GM23248 (cell line): Measurements from ENCODE around the gene KCNQ1OT1. TPM values are rescaled to one million over a fixed set of nuclear protein-coding genes. Genes with fewer than 3 reads are reported as not detected.

ENCODE experiments used
- DNase-seq: peaks from one replicate; pipeline ENCODE4 v3.0.0-alpha.2; 2015
- H2AFZ ChIP-seq: fragments of 200-600 bp; sonication (generic); 2 replicates; pipeline ENCODE4 v1.6.1; 2016; ENCODE audit warnings: antibody characterized with exemption
- H3F3A ChIP-seq: fragments of 200-600 bp; sonication (generic); 2 replicates; pipeline ENCODE4 v1.6.1; 2016; ENCODE audit warnings: mild to moderate bottlenecking, antibody characterized with exemption, mixed run types; ENCODE audit not compliant: insufficient read depth
- H3K27ac ChIP-seq: fragments of 200-600 bp; sonication (generic); 2 replicates; pipeline ENCODE4 v1.5.1; 2016; ENCODE audit warnings: mild to moderate bottlenecking
- H3K27me3 ChIP-seq: fragments of 200-600 bp; sonication (generic); replicated peaks from 2 replicates; pipeline ENCODE4 v1.6.1; 2016; ENCODE audit warnings: mild to moderate bottlenecking; ENCODE audit not compliant: insufficient read depth
- H3K36me3 ChIP-seq: fragments of 200-600 bp; sonication (generic); 2 replicates; pipeline ENCODE4 v1.6.1; 2016; ENCODE audit warnings: low read depth, mild to moderate bottlenecking
- H3K4me1 ChIP-seq: fragments of 200-600 bp; sonication (generic); 2 replicates; pipeline ENCODE4 v1.6.1; 2016; ENCODE audit warnings: mild to moderate bottlenecking; ENCODE audit not compliant: insufficient read depth
- H3K4me2 ChIP-seq: fragments of 200-600 bp; sonication (generic); one replicate; pipeline ENCODE4 v1.6.1; 2016; ENCODE audit warnings: mild to moderate bottlenecking; ENCODE audit not compliant: unreplicated experiment
- H3K4me3 ChIP-seq: fragments of 200-600 bp; sonication (generic); 2 replicates; pipeline ENCODE4 v1.5.1; 2016; ENCODE audit warnings: mild to moderate bottlenecking
- H3K79me2 ChIP-seq: fragments of 200-600 bp; sonication (generic); 2 replicates; pipeline ENCODE4 v1.6.1; 2016; ENCODE audit warnings: mild to moderate bottlenecking; ENCODE audit not compliant: insufficient read depth
- H3K9ac ChIP-seq: fragments of 200-600 bp; sonication (generic); 2 replicates; pipeline ENCODE4 v1.6.1; 2016; ENCODE audit warnings: mild to moderate bottlenecking
- H3K9me2 ChIP-seq: fragments of 200-600 bp; sonication (generic); 2 replicates; pipeline ENCODE4 v1.6.1; 2016; ENCODE audit warnings: mixed run types, mild to moderate bottlenecking, moderate library complexity; ENCODE audit not compliant: insufficient read depth
- H3K9me3 ChIP-seq: fragments of 200-600 bp; sonication (generic); one replicate; pipeline ENCODE4 v1.6.1; 2017; ENCODE audit warnings: low read depth
- H4K20me1 ChIP-seq: fragments of 200-600 bp; sonication (generic); 2 replicates; pipeline ENCODE4 v1.6.0; 2016; ENCODE audit not compliant: insufficient read depth
- EZH2 ChIP-seq: fragments of 200-600 bp; sonication (generic); IDR thresholded peaks from 2 replicates; pipeline ENCODE4 v1.6.1; 2018; ENCODE audit warnings: antibody characterized with exemption, mild to moderate bottlenecking; ENCODE audit not compliant: insufficient read depth, poor library complexity, severe bottlenecking
- EZH2phosphoT487 ChIP-seq: fragments of 200-600 bp; sonication (generic); IDR thresholded peaks from 2 replicates; pipeline ENCODE4 v1.6.1; 2018; ENCODE audit warnings: antibody characterized with exemption, moderate library complexity, mild to moderate bottlenecking, low read depth; ENCODE audit not compliant: insufficient read depth
- WGBS, 2 experiments: methylation state at CpG; one replicate each; pipeline ENCODE4 v1.1.6; 2015 to 2017; ENCODE audit warnings: low lambda C conversion rate in 2 of 2, low coverage in 1 of 2; ENCODE audit errors: missing lambda C conversion rate in 2 of 2; 5-methylcytosine and 5-hydroxymethylcytosine counted together
- in situ Hi-C: fragments of 300-500 bp; cut with MboI; formaldehyde crosslinking; loops from 2 replicates; pipeline ENCODE4 v1.15.0; 2020
- polyA plus RNA-seq: library from polyadenylated mRNA; unstranded; fragments of >200 nt; fragmentation: Nextera tagmentation; extraction: Ambion mirVana; gene quantifications from 2 replicates; pipeline ENCODE4 v1.2.1, GENCODE V29; 2016
- total RNA-seq: library from RNA; depleted of rRNA; stranded (reverse); fragments of >200 nt; shearing (Covaris generic); gene quantifications from 2 replicates; pipeline ENCODE4 v1.2.3, GENCODE V29; 2014

Gene KCNQ1OT1
- total and polyA plus RNA-seq, 2 experiments from 2014 or later: 0.49 to 0.86 TPM

DNA sequence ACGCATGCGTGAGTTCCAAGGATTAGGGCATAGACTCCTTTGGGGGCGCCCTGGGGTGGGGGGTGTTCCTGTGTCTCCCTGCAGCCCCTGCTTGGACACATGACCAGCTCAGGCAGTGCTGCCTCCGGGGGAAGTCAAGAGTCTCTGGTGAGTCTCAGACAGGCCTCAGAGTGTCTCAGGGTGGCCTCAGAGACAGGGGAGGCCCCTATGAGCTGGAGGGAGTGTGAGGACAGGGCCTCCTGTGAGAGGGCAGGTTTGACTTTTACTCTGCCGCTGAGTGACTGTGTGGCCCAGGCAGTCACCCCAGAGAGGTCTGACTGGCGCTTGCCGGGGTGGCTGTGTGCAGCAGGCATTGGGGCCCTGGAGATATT is 41.2 kb upstream of the KCNQ1OT1 start:
- peaks cover 4% of the 10 kb centered on the region; the same call in 1 of the 2 replicates for H3K27me3 ChIP-seq
- in situ Hi-C loops: no loop called here
- H3K9ac ChIP-seq: no peak overlapping the region
- H3K4me3 ChIP-seq: no peak overlapping the region
- H3K27ac ChIP-seq: no peak overlapping the region
- WGBS, 2 experiments: 86 to 90% methylated on average over 6 to 7 of the region's 7 CpGs
- H2AFZ ChIP-seq: no peak overlapping the region
- DNase-seq: no peak
- H3K9me2 ChIP-seq: no peaks in the 10 kb centered on the region
- no peaks in the 10 kb centered on the region for H3F3A ChIP-seq
- no peaks in the 10 kb centered on the region for H4K20me1 ChIP-seq
- H3K79me2 ChIP-seq: no peaks in the 10 kb centered on the region
- H3K9me3 ChIP-seq: no peaks in the 10 kb centered on the region
- no peaks in the 10 kb centered on the region for H3K36me3 ChIP-seq
- no peak overlapping the region for H3K4me2 ChIP-seq
- TF ChIP-seq EZH2: no peak
- TF ChIP-seq EZH2phosphoT487: no peak
- H3K4me1 ChIP-seq: peaks cover 11% of the 10 kb centered on the region

DNA sequence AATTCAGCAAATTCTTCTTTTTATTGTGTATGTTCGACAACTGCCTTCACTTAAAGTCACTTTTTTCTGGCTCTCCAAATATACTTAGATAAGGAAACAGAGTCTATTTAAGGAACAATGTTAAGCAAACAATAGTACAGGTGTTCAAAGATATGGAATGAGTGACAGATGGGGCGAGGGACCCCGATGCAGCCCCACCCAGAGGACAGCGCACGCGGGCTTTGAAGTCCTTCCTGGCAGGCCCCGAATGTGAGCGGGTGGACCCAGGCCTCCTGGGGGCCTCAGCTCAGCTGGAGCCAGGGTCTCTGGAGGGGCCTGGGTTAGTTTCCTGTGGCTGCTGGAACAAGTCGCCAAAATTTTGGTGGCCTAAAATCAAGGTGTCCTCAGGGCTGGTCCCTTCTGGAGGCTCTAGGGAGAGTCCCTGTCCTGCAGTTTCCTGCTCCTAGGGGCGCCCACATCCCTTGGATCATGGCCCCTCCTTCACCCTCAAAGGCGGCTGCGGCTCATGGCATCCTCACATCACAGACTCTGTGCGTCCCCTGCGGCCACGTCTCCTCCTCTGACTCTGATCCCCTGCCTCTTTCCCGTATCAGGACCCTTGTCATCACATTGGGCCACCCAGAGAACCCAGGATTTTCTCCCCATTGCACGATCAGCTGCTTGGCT is 40.6 kb upstream of the KCNQ1OT1 start:
- 74 to 78% methylated on average over 17 of the region's 17 CpGs for WGBS, 2 experiments
- Histone ChIP-seq H3K27ac (no peak overlapping the region), H2AFZ (no peak overlapping the region), H3K4me3 (no peak overlapping the region), H3K9me2 (no peaks in the 10 kb centered on the region), H4K20me1 (no peaks in the 10 kb centered on the region), H3K27me3 (peaks cover 4% of the 10 kb centered on the region; the same call in 1 of the 2 replicates), H3K4me2 (no peak overlapping the region), H3K79me2 (no peaks in the 10 kb centered on the region), H3K9me3 (no peaks in the 10 kb centered on the region), H3F3A (no peaks in the 10 kb centered on the region), H3K36me3 (no peaks in the 10 kb centered on the region), H3K4me1 (peaks cover 11% of the 10 kb centered on the region), H3K9ac (no peak overlapping the region)
- in situ Hi-C loops: no loop called here
- DNase-seq: no peak
- no peak for TF ChIP-seq EZH2phosphoT487
- TF ChIP-seq EZH2: no peak

DNA sequence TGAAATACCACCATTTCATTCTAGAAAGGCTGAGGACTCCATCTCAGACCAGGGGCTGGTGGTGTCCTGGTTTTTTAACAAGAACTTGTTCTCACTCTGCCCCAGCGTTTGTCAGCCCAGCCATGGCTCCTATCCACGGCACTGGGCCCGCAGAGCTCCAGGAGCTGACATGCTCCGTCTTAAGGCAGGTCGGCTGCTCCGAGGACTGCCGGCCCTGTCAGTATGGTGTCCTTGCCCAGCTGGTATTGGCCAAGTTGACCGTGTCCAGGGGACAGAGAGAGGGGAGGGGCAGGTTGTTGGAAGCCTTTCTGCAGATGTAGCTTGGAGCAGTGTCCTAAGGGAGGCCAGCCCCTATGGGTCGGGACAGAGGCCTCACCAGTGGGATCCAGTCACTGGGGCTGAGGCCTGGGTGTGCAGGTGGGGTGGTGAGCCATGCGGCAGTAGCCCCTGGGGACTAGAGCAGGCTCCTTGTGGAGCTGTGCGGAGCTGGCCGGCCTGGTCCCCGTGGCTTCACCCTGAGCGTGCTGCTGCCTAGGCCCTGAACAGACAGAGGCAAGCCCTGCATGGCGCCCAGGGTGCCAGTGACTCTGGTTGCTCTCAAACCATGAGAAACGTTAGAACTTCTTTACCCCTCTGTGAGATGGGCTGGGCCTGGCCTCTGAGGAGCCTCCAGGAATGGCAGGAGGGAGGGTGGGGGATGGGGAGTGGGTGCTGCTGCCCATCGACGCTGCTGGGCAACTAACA is 39.9 kb upstream of the KCNQ1OT1 start:
- H3K4me2 ChIP-seq: no peak overlapping the region
- DNase-seq: no peak
- H3K4me1 ChIP-seq: peaks cover 11% of the 10 kb centered on the region
- no peak overlapping the region for H3K4me3 ChIP-seq
- H4K20me1 ChIP-seq: no peaks in the 10 kb centered on the region
- no peak overlapping the region for H3K9ac ChIP-seq
- H3K27ac ChIP-seq: no peak overlapping the region
- H3K27me3 ChIP-seq: 0 out of 2 replicates have a peak, but pooled peaks cover 2% of the 10 kb centered on the region
- no peaks in the 10 kb centered on the region for H3K9me3 ChIP-seq
- H3K36me3 ChIP-seq: no peaks in the 10 kb centered on the region
- 76 to 84% methylated on average over 15 to 18 of the region's 18 CpGs for WGBS, 2 experiments
- H3K79me2 ChIP-seq: no peaks in the 10 kb centered on the region
- no peaks in the 10 kb centered on the region for H3F3A ChIP-seq
- TF ChIP-seq EZH2: no peak
- no peak for TF ChIP-seq EZH2phosphoT487
- no peak overlapping the region for H2AFZ ChIP-seq
- in situ Hi-C loops: no loop called here
- no peaks in the 10 kb centered on the region for H3K9me2 ChIP-seq

DNA sequence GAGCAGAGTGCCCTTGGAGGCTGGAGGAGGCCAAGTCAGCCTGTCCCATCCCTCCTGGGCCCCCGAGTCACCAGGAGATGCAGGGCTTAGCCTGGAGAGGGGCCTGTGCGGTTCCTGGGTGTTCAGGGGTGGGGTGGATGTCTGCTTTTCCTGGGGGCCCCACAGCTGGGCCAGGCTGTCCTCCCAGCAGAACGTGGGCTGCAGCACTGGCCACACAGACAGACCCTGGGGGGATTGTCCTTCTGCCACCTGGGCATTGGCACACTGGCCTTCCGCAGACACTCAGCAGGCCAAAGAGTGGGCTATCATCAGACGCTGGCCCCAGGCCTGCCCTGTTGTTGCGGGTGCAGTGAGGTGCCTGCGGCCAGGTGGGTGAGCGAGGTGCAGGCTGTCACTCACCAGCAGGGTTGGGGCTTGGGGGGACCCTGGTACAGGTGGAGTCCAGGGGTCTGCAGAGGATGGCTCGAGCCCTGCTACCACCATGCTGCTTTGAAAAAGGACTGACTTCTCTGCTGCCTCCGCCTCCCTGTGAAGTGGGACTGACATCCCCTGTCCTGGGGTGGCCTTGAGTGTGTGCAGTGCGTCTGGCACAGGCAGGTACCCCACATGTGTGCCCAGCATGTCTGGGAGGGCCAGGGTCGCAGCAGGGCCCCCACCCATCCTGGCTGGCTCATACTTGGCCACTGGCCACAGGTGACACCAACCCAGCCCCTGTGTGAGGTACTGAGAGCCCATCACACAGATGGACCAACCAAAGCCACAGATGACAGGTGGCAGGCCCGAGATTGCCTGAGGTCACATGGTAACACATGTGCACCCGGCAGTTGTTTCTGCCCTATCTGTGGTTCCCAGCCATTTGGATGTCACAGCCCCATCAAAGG is 39.0 kb upstream of the KCNQ1OT1 start:
- in situ Hi-C loops: no loop called here
- Histone ChIP-seq H3K4me3 (no peak overlapping the region), H3K9me2 (no peaks in the 10 kb centered on the region), H3K27me3 (no peaks in the 10 kb centered on the region), H3K4me1 (peaks cover 11% of the 10 kb centered on the region), H3K36me3 (no peaks in the 10 kb centered on the region), H3K4me2 (no peak overlapping the region), H3K9me3 (no peaks in the 10 kb centered on the region), H4K20me1 (no peaks in the 10 kb centered on the region), H3F3A (no peaks in the 10 kb centered on the region), H2AFZ (no peak overlapping the region), H3K27ac (no peak overlapping the region), H3K79me2 (no peaks in the 10 kb centered on the region), H3K9ac (no peak overlapping the region)
- WGBS, 2 experiments: 79 to 85% methylated on average over 12 to 14 of the region's 14 CpGs
- no peak for DNase-seq
- TF ChIP-seq EZH2phosphoT487 (no peak), EZH2 (no peak)
